H1 (cell line): ENCODE data around the gene ZNF516. TPM values are rescaled to one million over a fixed set of nuclear protein-coding genes. Genes with fewer than 3 reads are reported as not detected.

ENCODE experiments used
- CTCF ChIA-PET: fragments of 300-600 bp; sonication (Branson Sonifier 250); formaldehyde crosslinking; loops from one replicate; lab custom pipeline; 2021; ENCODE audit not compliant: partially characterized antibody; lab: Charles Lee
- POLR2A ChIA-PET: fragments of 300-600 bp; sonication (Branson Sonifier 250); formaldehyde crosslinking; loops from one replicate; lab custom pipeline; 2021; ENCODE audit warnings: inconsistent platforms; ENCODE audit not compliant: partially characterized antibody; lab: Charles Lee
- DNase-seq, 2 experiments: peaks; one replicate each; pipeline versions ENCODE4 v3.0.0 to v3.0.0-alpha.2; 2010 to 2022; ENCODE audit warnings: low spot score in 2 of 2, low read depth in 1 of 2, mixed read lengths in 1 of 2
- FAIRE-seq: peaks from 2 replicates; lab custom pipeline; 2011; peaks lifted over from hg19 to GRCh38; lab: Jason Lieb, UNC
- H2AFZ ChIP-seq: 2 replicates; pipeline ENCODE4 v1.8.1; 2012; ENCODE audit warnings: low read length, inconsistent platforms
- H2AK5ac ChIP-seq: 2 replicates; pipeline ENCODE4 v1.6.1; 2013; ENCODE audit warnings: low read depth, low read length
- H2BK120ac ChIP-seq: replicated peaks from 2 replicates; pipeline ENCODE3; 2013; ENCODE audit warnings: low read depth, low read length, inconsistent platforms
- H2BK12ac ChIP-seq: 2 replicates; pipeline ENCODE4 v1.6.1; 2013; ENCODE audit warnings: low read depth, low read length
- H2BK15ac ChIP-seq: 2 replicates; pipeline ENCODE4 v1.6.1; 2013; ENCODE audit warnings: low read length
- H2BK20ac ChIP-seq: 2 replicates; pipeline ENCODE4 v1.6.1; 2013; ENCODE audit warnings: low read length
- H2BK5ac ChIP-seq: 2 replicates; pipeline ENCODE4 v1.6.1; 2013; ENCODE audit warnings: low read depth, low read length
- H3K14ac ChIP-seq: 2 replicates; pipeline ENCODE4 v1.6.1; 2013; ENCODE audit warnings: inconsistent platforms; ENCODE audit not compliant: insufficient read length
- H3K18ac ChIP-seq: 2 replicates; pipeline ENCODE4 v1.6.1; 2013; ENCODE audit warnings: low read length; ENCODE audit errors: extremely low read depth
- H3K23ac ChIP-seq: 2 replicates; pipeline ENCODE4 v1.6.1; 2013; ENCODE audit warnings: inconsistent platforms; ENCODE audit not compliant: insufficient read length
- H3K23me2 ChIP-seq: 2 replicates; pipeline ENCODE4 v1.6.1; 2013; ENCODE audit warnings: low read depth, low read length
- H3K27ac ChIP-seq: 2 replicates; pipeline ENCODE4 v1.6.1; 2011; ENCODE audit warnings: low read depth, low read length, inconsistent platforms
- H3K27me3 ChIP-seq, 4 experiments: replicated peaks in 1 of 4; 1 replicate in 1 of 4; 2 replicates in 3 of 4; pipeline versions ENCODE4 v1.6.1 to v1.8.1; 2011 to 2013; ENCODE audit warnings: low read length in 3 of 4, mild to moderate bottlenecking in 3 of 4, inconsistent platforms in 2 of 4, mixed read lengths in 2 of 4, moderate library complexity in 1 of 4; ENCODE audit not compliant: control insufficient read depth in 3 of 4, insufficient read depth in 3 of 4; ENCODE audit errors: extremely low read depth in 1 of 4
- H3K36me3 ChIP-seq, 4 experiments: 2 replicates each; pipeline versions ENCODE4 v1.6.1 to v1.8.1; 2011 to 2013; ENCODE audit warnings: mild to moderate bottlenecking in 4 of 4, low read length in 3 of 4, moderate library complexity in 2 of 4, control low read depth in 1 of 4, inconsistent platforms in 1 of 4; ENCODE audit not compliant: insufficient read depth in 4 of 4, control insufficient read depth in 2 of 4
- H3K4ac ChIP-seq: replicated peaks from 2 replicates; pipeline ENCODE3; 2013; ENCODE audit warnings: low read length, low read depth, mixed read lengths, inconsistent platforms; ENCODE audit not compliant: insufficient read length
- H3K4me1 ChIP-seq, 4 experiments: replicated peaks in 1 of 4; 1 replicate in 1 of 4; 2 replicates in 3 of 4; pipeline versions ENCODE4 v1.6.1 to v1.8.1; 2011 to 2013; ENCODE audit warnings: low read length in 3 of 4, inconsistent platforms in 2 of 4, mixed read lengths in 1 of 4; ENCODE audit not compliant: insufficient read depth in 4 of 4, control insufficient read depth in 3 of 4
- H3K4me2 ChIP-seq, 2 experiments: 2 replicates each; pipeline versions ENCODE4 v1.6.1 to v1.8.1; 2011 to 2013; ENCODE audit warnings: low read depth in 2 of 2, low read length in 2 of 2, control low read depth in 1 of 2, inconsistent platforms in 1 of 2, mild to moderate bottlenecking in 1 of 2; ENCODE audit not compliant: insufficient read depth in 1 of 2
- H3K4me3 ChIP-seq, 4 experiments: fragments of 200-600, 300-600 bp in 1 of 4; sonication (generic), shearing (Covaris generic), sonication (Bioruptor Twin) in 1 of 4; 2 replicates each; pipeline versions ENCODE4 v1.5.1 to v1.8.1; 2011 to 2016; ENCODE audit warnings: low read length in 4 of 4, low read depth in 3 of 4, control low read depth in 2 of 4, inconsistent platforms in 2 of 4, mild to moderate bottlenecking in 2 of 4, mixed read lengths in 1 of 4, moderate library complexity in 1 of 4; ENCODE audit not compliant: insufficient read depth in 2 of 4; ENCODE audit errors: extremely low read depth in 1 of 4
- H3K56ac ChIP-seq: replicated peaks from 2 replicates; pipeline ENCODE3; 2013; ENCODE audit warnings: low read depth, mild to moderate bottlenecking, mixed read lengths, low read length, inconsistent platforms; ENCODE audit not compliant: insufficient read length
- H3K79me1 ChIP-seq: 2 replicates; pipeline ENCODE4 v1.6.1; 2013; ENCODE audit warnings: low read depth, low read length, control low read depth
- H3K79me2 ChIP-seq, 2 experiments: 2 replicates each; pipeline versions ENCODE4 v1.6.1 to v1.8.1; 2012 to 2013; ENCODE audit warnings: low read length in 2 of 2, mild to moderate bottlenecking in 2 of 2, inconsistent platforms in 1 of 2; ENCODE audit not compliant: insufficient read depth in 2 of 2, control insufficient read depth in 1 of 2
- H3K9ac ChIP-seq, 4 experiments: replicated peaks in 1 of 4; 1 replicate in 1 of 4; 2 replicates in 3 of 4; pipeline versions ENCODE4 v1.6.1 to v1.8.1; 2011 to 2013; ENCODE audit warnings: low read depth in 3 of 4, low read length in 3 of 4, control low read depth in 2 of 4, mild to moderate bottlenecking in 2 of 4, moderate library complexity in 2 of 4, inconsistent platforms in 1 of 4; ENCODE audit errors: extremely low read depth in 1 of 4
- H3K9me3 ChIP-seq, 2 experiments: 2 replicates each; pipeline versions ENCODE4 v1.6.1 to v1.8.1; 2012 to 2013; ENCODE audit warnings: mild to moderate bottlenecking in 2 of 2, moderate library complexity in 2 of 2, control low read depth in 1 of 2, inconsistent platforms in 1 of 2, low read depth in 1 of 2, low read length in 1 of 2, mixed read lengths in 1 of 2; ENCODE audit not compliant: insufficient read depth in 2 of 2
- H4K20me1 ChIP-seq, 2 experiments: replicated peaks in 1 of 2; 2 replicates each; pipeline versions ENCODE3 to v1.8.1; 2011 to 2013; ENCODE audit warnings: inconsistent platforms in 2 of 2, low read length in 2 of 2, mild to moderate bottlenecking in 1 of 2; ENCODE audit not compliant: insufficient read depth in 2 of 2, control insufficient read depth in 1 of 2
- H4K5ac ChIP-seq: 2 replicates; pipeline ENCODE4 v1.6.1; 2013; ENCODE audit warnings: low read length, low read depth, mixed read lengths, inconsistent platforms; ENCODE audit not compliant: insufficient read length
- H4K8ac ChIP-seq: 2 replicates; pipeline ENCODE4 v1.8.0; 2013; ENCODE audit warnings: mild to moderate bottlenecking, moderate library complexity, low read length, inconsistent platforms; ENCODE audit not compliant: insufficient read depth; ENCODE audit errors: extremely low read depth
- H4K91ac ChIP-seq: replicated peaks from 2 replicates; pipeline ENCODE3; 2013; ENCODE audit warnings: low read length, mixed read lengths, inconsistent platforms; ENCODE audit not compliant: insufficient read length
- BRCA1 ChIP-seq: IDR thresholded peaks from 2 replicates; pipeline ENCODE4 v1.6.1; 2012; ENCODE audit warnings: low read depth, low read length, improper control_type of control experiment
- CREB1 ChIP-seq: IDR thresholded peaks from 2 replicates; pipeline ENCODE4 v1.6.1; 2012; ENCODE audit warnings: inconsistent platforms
- JUND ChIP-seq: IDR thresholded peaks from 2 replicates; pipeline ENCODE4 v1.6.1; 2011; ENCODE audit warnings: mild to moderate bottlenecking, improper control_type of control experiment, low read length
- KDM5A ChIP-seq: fragments of 200-600 bp; IDR thresholded peaks from 2 replicates; pipeline ENCODE4 v1.7.1; 2012; ENCODE audit warnings: mild to moderate bottlenecking, low read length, inconsistent platforms, mixed read lengths
- NANOG ChIP-seq: IDR thresholded peaks from 2 replicates; pipeline ENCODE4 v1.6.1; 2011; ENCODE audit warnings: low read length, low read depth, mild to moderate bottlenecking, inconsistent platforms; ENCODE audit not compliant: insufficient read depth, poor library complexity, severe bottlenecking
- NRF1 ChIP-seq: IDR thresholded peaks from 2 replicates; pipeline ENCODE4 v1.6.1; 2011; ENCODE audit warnings: mild to moderate bottlenecking, low read depth, low read length, improper control_type of control experiment
- RNF2 ChIP-seq: fragments of 200-900, 300-1000 bp; sonication (generic); IDR thresholded peaks from 2 replicates; pipeline ENCODE4 v1.7.1; 2016; ENCODE audit warnings: borderline replicate concordance, low read depth, mild to moderate bottlenecking, antibody characterized with exemption, low read length; ENCODE audit not compliant: poor library complexity, severe bottlenecking; ENCODE audit errors: missing control alignments
- SIN3A ChIP-seq, 2 experiments: IDR thresholded peaks in 1 of 2; conservative IDR thresholded peaks in 1 of 2; 2 replicates each; pipeline ENCODE4 v1.6.1; 2011 to 2012; ENCODE audit warnings: low read length in 2 of 2, improper control_type of control experiment in 1 of 2, low read depth in 1 of 2, mild to moderate bottlenecking in 1 of 2
- YY1 ChIP-seq: IDR thresholded peaks from 2 replicates; pipeline ENCODE4 v1.6.1; 2011; ENCODE audit warnings: low read depth, mild to moderate bottlenecking, low read length
- WGBS, 2 experiments: shearing (Covaris generic) in 1 of 2; methylation state at CpG; one replicate each; pipeline versions ENCODE4 v1.1.6 to v1.1.7; 2013 to 2015; ENCODE audit warnings: low lambda C conversion rate in 2 of 2, mixed read lengths in 2 of 2, inconsistent platforms in 1 of 2, low coverage in 1 of 2, missing lambda C conversion rate in 1 of 2; ENCODE audit not compliant: insufficient replicate concordance in 2 of 2, insufficient coverage in 1 of 2, insufficient read length in 1 of 2; ENCODE audit errors: extremely low coverage in 1 of 2, missing lambda C conversion rate in 1 of 2; 5-methylcytosine and 5-hydroxymethylcytosine counted together
- polyA plus RNA-seq, 7 experiments: library from polyadenylated mRNA; depleted of rRNA in 3 of 7; stranded (reverse) in 5 of 7; unstranded in 2 of 7; fragments of >200 nt in 5 of 7; fragments of 200-250 nt in 2 of 7; gene quantifications; 1 replicate in 5 of 7; 2 replicates in 1 of 7; 4 replicates in 1 of 7; pipeline versions ENCODE4 v1.2.1 to v1.2.3, GENCODE V29; 2011 to 2013; ENCODE audit warnings: missing spikeins in 2 of 7, mixed read lengths in 2 of 7
- total RNA-seq: library from RNA; stranded (reverse); fragmentation: NEBNext Ultra II Directional; extraction: Animal tissue kit (Norgen Biotek cat#: 25700); gene quantifications from 2 replicates; pipeline ENCODE4 v1.2.1, GENCODE V29; 2021
- TF ChIP-seq, protein P1 (sequence below): IDR thresholded peaks from 2 replicates; pipeline ENCODE4 v1.6.1; 2012; ENCODE audit warnings: low read length, inconsistent platforms
- TF ChIP-seq, protein P2 (sequence below): IDR thresholded peaks from 2 replicates; pipeline ENCODE4 v1.6.1; 2011; ENCODE audit warnings: low read length, improper control_type of control experiment

Gene ZNF516
- total and polyA plus RNA-seq, 2 of the 8 experiments (the other 6 are each of a cell fraction or from before 2014, with no cell fraction given): 7.3 to 17.0 TPM

DNA sequence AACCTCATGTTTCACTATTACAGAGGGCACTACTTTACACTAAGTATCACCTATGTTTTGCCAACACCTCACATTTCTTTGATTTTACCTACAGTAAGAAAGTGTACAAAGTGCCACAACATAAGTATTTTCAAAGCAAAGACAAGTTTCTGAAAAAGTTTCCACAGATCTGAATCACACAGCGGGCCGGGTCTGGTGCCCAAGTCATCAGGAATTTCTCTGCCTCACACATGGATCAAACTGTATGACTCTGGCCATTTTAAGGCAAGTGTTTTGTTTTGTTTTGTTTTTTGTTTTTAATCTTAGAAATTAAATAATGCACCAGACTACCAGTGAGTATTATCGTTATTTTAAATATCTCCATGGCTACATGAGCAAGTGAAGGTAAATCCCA lies 73.4 kb downstream of the ZNF516 start:
- POLR2A ChIA-PET: no interaction called here
- H3K79me1 ChIP-seq: peaks cover 5% of the 10 kb centered on the region
- H3K27me3 ChIP-seq: no peaks in the 10 kb centered on the region; a peak in 1 of 7 replicates
- peaks cover 4% of the 10 kb centered on the region; the same call in 1 of the 2 replicates for H3K23me2 ChIP-seq
- H2BK120ac ChIP-seq: no peak overlapping the region
- H2AK5ac ChIP-seq: no peak overlapping the region
- peaks cover 0 to 22% (median 7%) of the 10 kb centered on the region in 4 experiments; a peak in 4 of 7 replicates for H3K4me1 ChIP-seq
- no peak for DNase-seq
- H4K5ac ChIP-seq: no peak overlapping the region
- WGBS, 2 experiments: 96% methylated on average over 3 of the region's 3 CpGs; no CpG with 5 or more reads in 1 of the 2 experiments
- no peak overlapping the region for H2BK20ac ChIP-seq
- H4K91ac ChIP-seq: no peak overlapping the region
- no peak overlapping the region for H3K4me3 ChIP-seq
- no peak overlapping the region for H3K9ac ChIP-seq
- no peak overlapping the region for H2BK5ac ChIP-seq
- H2AFZ ChIP-seq: no peak overlapping the region
- H3K56ac ChIP-seq: no peak overlapping the region
- H3K18ac ChIP-seq: no peak overlapping the region
- no peaks in the 10 kb centered on the region for H3K9me3 ChIP-seq
- H2BK15ac ChIP-seq: no peak overlapping the region
- no peak overlapping the region for H3K4me2 ChIP-seq
- no peak for FAIRE-seq
- no peak overlapping the region for H3K23ac ChIP-seq
- peaks cover 6 to 18% of the 10 kb centered on the region in 2 experiments for H3K79me2 ChIP-seq
- H3K4ac ChIP-seq: no peak overlapping the region
- H4K20me1 ChIP-seq: peaks cover 5 to 6% of the 10 kb centered on the region in 2 experiments
- H2BK12ac ChIP-seq: no peak overlapping the region
- H3K27ac ChIP-seq: no peak overlapping the region
- no peak overlapping the region for H3K14ac ChIP-seq
- H4K8ac ChIP-seq: no peak overlapping the region
- peaks cover 0 to 4% (median 0%) of the 10 kb centered on the region in 4 experiments; a peak in 1 of 8 replicates for H3K36me3 ChIP-seq
- CTCF ChIA-PET: interaction anchor here (1.9 to 4.4 kb wide), 3 partner anchors 14 to 288 kb away, joined by 6 to 21 read pairs (median 11); no protein-coding TSS in a partner anchor
- no peak for TF ChIP-seq SIN3A (conservative IDR thresholded peaks at IDR 0.05 in 1 of 2, IDR thresholded peaks at IDR 0.05 in 1 of 2; ENCODE audit: low read depth in 1 of 2, low read length in 2 of 2)
- no peak for TF ChIP-seq NANOG
- no peak for TF ChIP-seq RNF2
- TF ChIP-seq, protein P1, sequence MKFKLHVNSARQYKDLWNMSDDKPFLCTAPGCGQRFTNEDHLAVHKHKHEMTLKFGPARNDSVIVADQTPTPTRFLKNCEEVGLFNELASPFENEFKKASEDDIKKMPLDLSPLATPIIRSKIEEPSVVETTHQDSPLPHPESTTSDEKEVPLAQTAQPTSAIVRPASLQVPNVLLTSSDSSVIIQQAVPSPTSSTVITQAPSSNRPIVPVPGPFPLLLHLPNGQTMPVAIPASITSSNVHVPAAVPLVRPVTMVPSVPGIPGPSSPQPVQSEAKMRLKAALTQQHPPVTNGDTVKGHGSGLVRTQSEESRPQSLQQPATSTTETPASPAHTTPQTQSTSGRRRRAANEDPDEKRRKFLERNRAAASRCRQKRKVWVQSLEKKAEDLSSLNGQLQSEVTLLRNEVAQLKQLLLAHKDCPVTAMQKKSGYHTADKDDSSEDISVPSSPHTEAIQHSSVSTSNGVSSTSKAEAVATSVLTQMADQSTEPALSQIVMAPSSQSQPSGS: no peak
- no peak for TF ChIP-seq JUND
- no peak for TF ChIP-seq BRCA1
- no peak for TF ChIP-seq YY1
- no peak for TF ChIP-seq KDM5A
- no peak for TF ChIP-seq NRF1
- no peak for TF ChIP-seq CREB1
- TF ChIP-seq, protein P2, sequence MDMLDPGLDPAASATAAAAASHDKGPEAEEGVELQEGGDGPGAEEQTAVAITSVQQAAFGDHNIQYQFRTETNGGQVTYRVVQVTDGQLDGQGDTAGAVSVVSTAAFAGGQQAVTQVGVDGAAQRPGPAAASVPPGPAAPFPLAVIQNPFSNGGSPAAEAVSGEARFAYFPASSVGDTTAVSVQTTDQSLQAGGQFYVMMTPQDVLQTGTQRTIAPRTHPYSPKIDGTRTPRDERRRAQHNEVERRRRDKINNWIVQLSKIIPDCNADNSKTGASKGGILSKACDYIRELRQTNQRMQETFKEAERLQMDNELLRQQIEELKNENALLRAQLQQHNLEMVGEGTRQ: no peak
